ENCODE measurements around the gene RELN.

GRCh38 chr7:103967401-103967800, 22.1 kb downstream of the RELN start:
- no peak for TF ChIP-seq EP300 (IDR thresholded peaks at IDR 0.05)
- TF ChIP-seq CTCF (IDR thresholded peaks at IDR 0.05), result no peak
- no peak for TF ChIP-seq POLR2A (IDR thresholded peaks at IDR 0.05; ENCODE audit: low read depth)
- TF ChIP-seq POLR2AphosphoS5 (IDR thresholded peaks at IDR 0.05), result no peak
